ENCODE results near the gene TEKT3. TPM values are rescaled to one million over a fixed set of nuclear protein-coding genes. Genes with fewer than 3 reads are reported as not detected.

TEKT3 gene
- total RNA-seq, 1 donor from 2014 or later, result not detected

DNA sequence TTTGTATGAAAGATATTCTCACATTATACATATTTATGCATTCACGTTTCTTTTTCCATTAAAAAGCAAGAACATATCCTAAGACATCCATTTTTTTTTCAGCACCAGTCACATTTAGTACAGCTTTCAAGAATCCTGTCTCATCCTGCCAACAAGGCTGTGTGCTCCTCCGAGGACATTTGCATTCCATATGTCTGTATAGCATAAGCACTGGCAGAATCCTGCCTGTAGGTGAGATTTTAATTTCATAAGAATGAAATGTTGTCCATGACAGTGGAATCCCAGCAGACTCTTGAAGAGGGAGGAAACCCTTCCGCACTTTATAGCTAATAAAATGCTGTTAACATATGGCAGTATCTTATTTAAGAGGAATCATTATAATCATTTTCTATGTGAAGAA, 73.4 kb downstream of the TEKT3 start:
- H3K4me3 Mint-ChIP-seq, result no peak overlapping the region
- intact Hi-C loops (cut with micrococcal nuclease), result no loop called here
- no peaks in the 10 kb centered on the region for H3K9me3 Mint-ChIP-seq
- DNase-seq (ENCODE audit: low spot score), result no peak
- H3K36me3 Mint-ChIP-seq (ENCODE audit: low read depth), result no peaks in the 10 kb centered on the region
- peaks cover 58% of the 10 kb centered on the region for H3K27me3 Mint-ChIP-seq (ENCODE audit: insufficient read depth)
- H3K4me1 Mint-ChIP-seq (ENCODE audit: low read depth), result peaks cover 8% of the 10 kb centered on the region
- no peak overlapping the region for H3K27ac Mint-ChIP-seq

- intact Hi-C loops (cut with micrococcal nuclease), result no loop called here
- peaks cover 66% of the 10 kb centered on the region for H3K27me3 Mint-ChIP-seq (ENCODE audit: insufficient read depth)
- DNase-seq (ENCODE audit: low spot score), result no peak
- no peak overlapping the region for H3K4me3 Mint-ChIP-seq
- H3K4me1 Mint-ChIP-seq (ENCODE audit: low read depth), result peaks cover 13% of the 10 kb centered on the region
- H3K36me3 Mint-ChIP-seq (ENCODE audit: low read depth), result no peaks in the 10 kb centered on the region
- H3K27ac Mint-ChIP-seq, result no peak overlapping the region
- no peaks in the 10 kb centered on the region for H3K9me3 Mint-ChIP-seq
These were observed 74.9 kb downstream of the TEKT3 start for GRCh38 chr17:15266325-15267125.

GRCh38 chr17:15265131-15265530, 76.3 kb downstream of the TEKT3 start, which contains the start of gene PMP22:
Gene PMP22 (minus strand): TSS chr17:15265326. CDS start chr17:15260727, 4,599 bp downstream.
- H3K9me3 Mint-ChIP-seq, result no peaks in the 10 kb centered on the region
- no peaks in the 10 kb centered on the region for H3K36me3 Mint-ChIP-seq (ENCODE audit: low read depth)
- peaks cover 11% of the 10 kb centered on the region for H3K4me1 Mint-ChIP-seq (ENCODE audit: low read depth)
- intact Hi-C loops (cut with micrococcal nuclease), result no loop called here
- H3K27me3 Mint-ChIP-seq (ENCODE audit: insufficient read depth), result peaks cover 76% of the 10 kb centered on the region
- no peak within 1 kb of the TSS for H3K4me3 Mint-ChIP-seq
- DNase-seq (ENCODE audit: low spot score), result no peak
- no peak within 1 kb of the TSS for H3K27ac Mint-ChIP-seq

DNA sequence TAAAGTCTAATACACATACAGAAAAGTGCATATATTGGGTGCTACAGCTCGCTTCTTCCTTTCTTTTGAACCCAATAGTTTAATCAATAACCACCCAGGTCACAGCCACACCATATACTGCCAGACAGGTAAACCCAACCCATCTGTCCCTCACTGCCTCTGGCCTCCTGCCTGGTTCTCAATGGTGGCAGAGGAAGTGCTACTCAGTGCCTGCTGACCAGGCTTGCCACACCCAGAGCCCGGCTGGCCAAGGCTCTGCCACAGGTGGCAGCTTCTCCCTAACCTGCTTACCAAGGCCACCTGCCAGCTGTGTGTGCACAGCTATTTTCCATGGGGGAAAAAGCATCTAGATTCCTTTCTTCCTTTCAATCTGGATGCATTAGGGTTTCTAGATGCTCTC, 76.9 kb downstream of the TEKT3 start:
- Mint-ChIP-seq H3K36me3 (ENCODE audit: low read depth) (no peaks in the 10 kb centered on the region), H3K4me3 (no peak overlapping the region), H3K27ac (no peak overlapping the region), H3K27me3 (ENCODE audit: insufficient read depth) (peaks cover 79% of the 10 kb centered on the region), H3K9me3 (no peaks in the 10 kb centered on the region), H3K4me1 (ENCODE audit: low read depth) (peaks cover 12% of the 10 kb centered on the region)
- DNase-seq (ENCODE audit: low spot score), result no peak
- intact Hi-C loops (cut with micrococcal nuclease), result loop anchor here (5.0 kb wide), 1 partner anchor 263 kb away; no protein-coding TSS in a partner anchor

DNA sequence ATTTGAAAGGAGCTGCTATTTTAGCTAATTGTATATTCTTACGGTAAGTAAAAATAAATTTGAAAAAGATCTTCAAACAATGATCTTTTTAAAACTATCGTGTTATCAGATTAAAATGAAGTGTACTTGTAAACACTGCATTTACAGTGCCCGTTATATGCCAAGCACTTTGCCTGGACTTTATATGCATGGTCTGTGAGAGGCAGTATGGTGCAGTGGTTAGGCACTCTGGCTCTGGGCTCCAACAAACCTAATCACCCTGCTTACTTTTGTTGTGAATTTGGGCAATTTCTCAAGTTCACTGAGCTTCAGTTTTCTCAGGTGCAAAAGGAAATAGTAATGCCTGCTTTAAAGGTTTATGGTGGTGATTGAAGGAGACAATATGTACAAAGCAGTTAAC, 77.7 kb downstream of the TEKT3 start:
- intact Hi-C loops (cut with micrococcal nuclease), result loop anchor here (5.0 kb wide), 1 partner anchor 264 kb away; no protein-coding TSS in a partner anchor
- Mint-ChIP-seq H3K27ac (no peak overlapping the region), H3K4me3 (no peak overlapping the region), H3K9me3 (no peaks in the 10 kb centered on the region), H3K27me3 (ENCODE audit: insufficient read depth) (peaks cover 79% of the 10 kb centered on the region), H3K36me3 (ENCODE audit: low read depth) (no peaks in the 10 kb centered on the region), H3K4me1 (ENCODE audit: low read depth) (peaks cover 12% of the 10 kb centered on the region)
- no peak for DNase-seq (ENCODE audit: low spot score)

DNA sequence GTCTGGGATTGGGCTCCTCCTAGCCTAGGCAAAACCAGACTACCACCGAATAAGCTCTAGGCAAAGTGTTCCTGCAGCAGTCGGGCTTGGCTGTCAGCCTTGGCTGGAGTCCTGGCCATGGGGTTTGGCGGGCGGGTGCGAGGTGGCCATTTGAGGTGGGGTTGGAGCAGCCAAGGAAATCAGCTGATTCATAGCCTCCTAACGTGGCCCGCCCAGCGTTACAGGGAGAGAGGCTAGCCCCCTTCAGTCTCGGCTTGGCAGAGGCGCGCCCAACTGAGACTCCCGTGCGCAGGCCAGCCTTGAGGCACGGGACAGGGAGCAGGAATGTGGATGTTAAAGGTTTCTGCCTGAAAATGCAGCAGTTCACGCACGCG, 78.2 kb downstream of the TEKT3 start:
- Mint-ChIP-seq H3K27me3 (ENCODE audit: insufficient read depth) (peaks cover 78% of the 10 kb centered on the region), H3K9me3 (no peaks in the 10 kb centered on the region), H3K4me3 (no peak overlapping the region), H3K4me1 (ENCODE audit: low read depth) (peaks cover 12% of the 10 kb centered on the region), H3K27ac (no peak overlapping the region), H3K36me3 (ENCODE audit: low read depth) (no peaks in the 10 kb centered on the region)
- intact Hi-C loops (cut with micrococcal nuclease), result loop anchor here (5.0 kb wide), 1 partner anchor 264 kb away; no protein-coding TSS in a partner anchor
- no peak for DNase-seq (ENCODE audit: low spot score)

- no peak for DNase-seq (ENCODE audit: low spot score)
- peaks cover 16% of the 10 kb centered on the region for H3K4me1 Mint-ChIP-seq (ENCODE audit: low read depth)
- H3K4me3 Mint-ChIP-seq, result peak overlapping the region; percentile 47
- intact Hi-C loops (cut with micrococcal nuclease), result loop anchor here (5.0 kb wide), 1 partner anchor 265 kb away; no protein-coding TSS in a partner anchor
- no peaks in the 10 kb centered on the region for H3K36me3 Mint-ChIP-seq (ENCODE audit: low read depth)
- H3K27ac Mint-ChIP-seq, result no peak overlapping the region
- H3K9me3 Mint-ChIP-seq, result no peaks in the 10 kb centered on the region
- H3K27me3 Mint-ChIP-seq (ENCODE audit: insufficient read depth), result peaks cover 76% of the 10 kb centered on the region
These were observed 78.8 kb downstream of the TEKT3 start for GRCh38 chr17:15262291-15263205.

GRCh38 chr17:15261802-15262290, 79.6 kb downstream of the TEKT3 start:
- H3K9me3 Mint-ChIP-seq, result no peaks in the 10 kb centered on the region
- intact Hi-C loops (cut with micrococcal nuclease), result loop anchor here (2.0 to 5.0 kb wide), 2 partner anchors 265 to 737 kb away; partner anchors contain the start of genes TTC19 and ZSWIM7
- H3K36me3 Mint-ChIP-seq (ENCODE audit: low read depth), result no peaks in the 10 kb centered on the region
- no peak overlapping the region for H3K27ac Mint-ChIP-seq
- peaks cover 22% of the 10 kb centered on the region for H3K4me1 Mint-ChIP-seq (ENCODE audit: low read depth)
- H3K4me3 Mint-ChIP-seq, result no peak overlapping the region
- H3K27me3 Mint-ChIP-seq (ENCODE audit: insufficient read depth), result peaks cover 79% of the 10 kb centered on the region
- DNase-seq (ENCODE audit: low spot score), result no peak

GRCh38 chr17:15261258-15261801, 80.1 kb downstream of the TEKT3 start:
- Mint-ChIP-seq H3K9me3 (no peaks in the 10 kb centered on the region), H3K4me3 (peak overlapping the region; percentile 72), H3K27ac (no peak overlapping the region), H3K36me3 (ENCODE audit: low read depth) (no peaks in the 10 kb centered on the region), H3K4me1 (ENCODE audit: low read depth) (peaks cover 26% of the 10 kb centered on the region), H3K27me3 (ENCODE audit: insufficient read depth) (peaks cover 81% of the 10 kb centered on the region)
- intact Hi-C loops (cut with micrococcal nuclease), result loop anchor here (2.0 to 5.0 kb wide), 2 partner anchors 266 to 737 kb away; partner anchors contain the start of genes TTC19 and ZSWIM7
- DNase-seq (ENCODE audit: low spot score), result no peak

DNA sequence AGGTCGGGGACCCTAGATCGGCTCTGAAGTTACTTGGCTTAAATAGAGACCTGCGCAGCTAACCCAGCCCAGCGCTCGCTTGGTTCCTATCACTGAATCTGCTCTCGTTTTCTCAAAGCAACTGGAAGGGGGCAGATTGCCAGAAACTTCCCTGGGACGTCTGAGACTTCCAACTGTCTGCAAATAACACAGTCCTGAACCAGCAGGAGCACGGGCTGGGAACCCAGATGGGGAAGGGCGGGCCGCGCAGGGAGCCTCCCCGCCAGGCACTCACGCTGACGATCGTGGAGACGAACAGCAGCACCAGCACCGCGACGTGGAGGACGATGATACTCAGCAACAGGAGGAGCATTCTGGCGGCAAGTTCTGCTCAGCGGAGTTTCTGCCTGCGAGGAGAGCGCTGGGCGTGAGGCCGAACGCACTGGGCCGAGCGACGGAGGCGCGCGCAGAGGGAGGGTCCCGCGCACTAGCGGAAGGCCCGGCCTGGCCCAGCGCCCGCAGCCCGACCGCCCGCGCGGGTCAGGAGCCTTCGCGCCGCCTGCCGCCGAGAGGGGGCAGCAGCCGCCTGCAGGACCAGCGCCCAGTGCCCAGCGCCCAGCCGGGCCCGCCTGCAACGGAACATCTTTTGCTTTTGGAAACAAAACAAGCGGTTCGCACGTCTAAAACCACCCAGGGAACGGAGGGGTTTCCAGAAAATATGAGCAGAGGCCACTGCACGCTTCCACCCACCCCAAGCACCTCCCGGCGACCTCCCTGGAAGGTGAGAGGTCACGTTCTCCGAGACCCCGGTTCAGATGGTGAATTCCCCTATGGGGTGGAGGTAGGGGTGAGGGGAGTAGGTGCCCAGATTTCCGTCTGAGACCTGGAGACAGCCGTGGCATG, 80.8 kb downstream of the TEKT3 start:
- DNase-seq (ENCODE audit: low spot score), result peak; percentile 56
- Mint-ChIP-seq H3K4me1 (ENCODE audit: low read depth) (peaks cover 26% of the 10 kb centered on the region), H3K27me3 (ENCODE audit: insufficient read depth) (peaks cover 79% of the 10 kb centered on the region), H3K4me3 (peak overlapping the region; percentile 80), H3K36me3 (ENCODE audit: low read depth) (no peaks in the 10 kb centered on the region), H3K27ac (peak overlapping the region; percentile 48), H3K9me3 (no peaks in the 10 kb centered on the region)
- intact Hi-C loops (cut with micrococcal nuclease), result loop anchor here (2.0 to 5.0 kb wide), 2 partner anchors 267 to 738 kb away; partner anchors contain the start of genes TTC19 and ZSWIM7

GRCh38 chr17:15257796-15258512, 83.4 kb downstream of the TEKT3 start:
- no peaks in the 10 kb centered on the region for H3K9me3 Mint-ChIP-seq

More at GRCh38 chr17:15257796-15258512, 83.4 kb downstream of the TEKT3 start:
- intact Hi-C loops (cut with micrococcal nuclease), result loop anchor here (1.0 kb wide), 1 partner anchor 245 kb away; no protein-coding TSS in a partner anchor
- no peak overlapping the region for H3K27ac Mint-ChIP-seq
- no peak for DNase-seq (ENCODE audit: low spot score)
- no peaks in the 10 kb centered on the region for H3K36me3 Mint-ChIP-seq (ENCODE audit: low read depth)
- no peak overlapping the region for H3K4me3 Mint-ChIP-seq
- peaks cover 58% of the 10 kb centered on the region for H3K27me3 Mint-ChIP-seq (ENCODE audit: insufficient read depth)
- H3K4me1 Mint-ChIP-seq (ENCODE audit: low read depth), result peaks cover 26% of the 10 kb centered on the region
